GM12878 (cell line): ENCODE results near the gene ASB6. TPM values are rescaled to one million over a fixed set of nuclear protein-coding genes. Genes with fewer than 3 reads are reported as not detected.

Experiments
- ATAC-seq: fragments of 200-7000 bp; cut with Tn5 transposase; 3 replicates; pipeline ENCODE4 v1.9.1; 2020; ENCODE audit warnings: mild to moderate bottlenecking, moderate library complexity
- BruUV-seq: library from RNA; stranded (reverse); fragments of 400-500 nt; replicated peaks from 2 replicates; lab custom pipeline; 2021; lab: Mats Ljungman, UMichigan
- CTCF ChIA-PET: fragments of 300-600 bp; sonication (Branson Sonifier 250); formaldehyde crosslinking; extraction: SDS; loops from one replicate; lab custom pipeline; 2021; ENCODE audit warnings: inconsistent platforms; lab: Yijun Ruan, JAX
- POLR2A ChIA-PET: fragments of 350-600 bp; formaldehyde crosslinking; extraction: SDS; loops from one replicate; lab custom pipeline; 2021; ENCODE audit warnings: inconsistent platforms; lab: Charles Lee
- RAD21 ChIA-PET: fragments of 300-600 bp; sonication (Branson Sonifier 250); formaldehyde crosslinking; loops from one replicate; lab custom pipeline; 2023; ENCODE audit warnings: antibody characterized with exemption; ENCODE audit not compliant: unreplicated experiment; lab: Charles Lee
- SMC1A ChIA-PET: fragments of 300-600 bp; sonication (Branson Sonifier 250); formaldehyde crosslinking; loops from one replicate; lab custom pipeline; 2023; ENCODE audit not compliant: unreplicated experiment, uncharacterized antibody; lab: Charles Lee
- DNase-seq: peaks from one replicate; pipeline ENCODE4 v3.0.0-alpha.2; 2011; ENCODE audit warnings: low read depth, low spot score
- FAIRE-seq: peaks from 3 replicates; lab custom pipeline; 2011; peaks lifted over from hg19 to GRCh38; lab: Jason Lieb, UNC
- H2AFZ ChIP-seq: 2 replicates; pipeline ENCODE4 v1.6.0; 2011; ENCODE audit warnings: low read depth, low read length, control low read depth; ENCODE audit not compliant: control insufficient read depth
- H3K27ac ChIP-seq: 2 replicates; pipeline ENCODE4 v1.5.1; 2011; ENCODE audit warnings: control low read depth; ENCODE audit not compliant: control insufficient read depth, insufficient read depth
- H3K27me3 ChIP-seq, 2 experiments: replicated peaks in 1 of 2; 2 replicates each; pipeline versions ENCODE4 v1.6.0 to v1.6.1; 2011; ENCODE audit warnings: low read length in 1 of 2; ENCODE audit not compliant: control insufficient read depth in 2 of 2, insufficient read depth in 2 of 2
- H3K36me3 ChIP-seq, 2 experiments: 2 replicates each; pipeline ENCODE4 v1.5.1; 2011; ENCODE audit warnings: low read length in 1 of 2; ENCODE audit not compliant: control insufficient read depth in 2 of 2, insufficient read depth in 2 of 2
- H3K4me1 ChIP-seq: 2 replicates; pipeline ENCODE4 v1.6.1; 2011; ENCODE audit warnings: mild to moderate bottlenecking, low read length, moderate library complexity, mixed read lengths; ENCODE audit not compliant: control insufficient read depth, insufficient read depth
- H3K4me2 ChIP-seq: 2 replicates; pipeline ENCODE4 v1.6.0; 2011; ENCODE audit warnings: control low read depth; ENCODE audit not compliant: control insufficient read depth, insufficient read depth
- H3K4me3 ChIP-seq: fragments of 200-600 bp; sonication (generic); 2 replicates; pipeline ENCODE4 v1.5.1; 2016
- H3K79me2 ChIP-seq: 2 replicates; pipeline ENCODE4 v1.6.0; 2011; ENCODE audit warnings: low read length; ENCODE audit not compliant: control insufficient read depth, insufficient read depth
- H3K9ac ChIP-seq: 2 replicates; pipeline ENCODE4 v1.8.0; 2011; ENCODE audit warnings: low read length, control low read depth, mixed read lengths; ENCODE audit not compliant: control insufficient read depth, insufficient read depth
- H3K9me3 ChIP-seq: replicated peaks from 3 replicates; pipeline ENCODE4 v1.5.1; 2011; ENCODE audit warnings: mild to moderate bottlenecking, low read length; ENCODE audit not compliant: control insufficient read depth, insufficient read depth
- H4K20me1 ChIP-seq: 2 replicates; pipeline ENCODE4 v1.6.0; 2011; ENCODE audit not compliant: control insufficient read depth, insufficient read depth
- ELK1 ChIP-seq: IDR thresholded peaks from 2 replicates; pipeline ENCODE4 v1.6.1; 2012; ENCODE audit warnings: low read depth, low read length, improper control_type of control experiment
- EP300 ChIP-seq, 2 experiments: fragments of 150-350 bp in 1 of 2; IDR thresholded peaks; 2 replicates each; pipeline ENCODE4 v1.6.1; 2011 to 2012; ENCODE audit warnings: low read depth in 2 of 2, low read length in 2 of 2, borderline replicate concordance in 1 of 2, improper control_type of control experiment in 1 of 2, inconsistent platforms in 1 of 2; ENCODE audit not compliant: control insufficient read depth in 1 of 2
- FOS ChIP-seq: IDR thresholded peaks from 3 replicates; pipeline ENCODE4 v1.6.1; 2011; ENCODE audit warnings: borderline replicate concordance; ENCODE audit not compliant: insufficient read length; ENCODE audit errors: extremely low read depth
- NFYB ChIP-seq: IDR thresholded peaks from 2 replicates; pipeline ENCODE4 v1.6.1; 2011; ENCODE audit warnings: low read depth, mild to moderate bottlenecking, low read length, improper control_type of control experiment, moderate library complexity; ENCODE audit not compliant: insufficient read depth
- USF1 ChIP-seq: IDR thresholded peaks from 2 replicates; pipeline ENCODE4 v1.6.1; 2011; ENCODE audit warnings: borderline replicate concordance, low read depth, mild to moderate bottlenecking, moderate library complexity, mixed read lengths, low read length; ENCODE audit not compliant: insufficient read depth; ENCODE audit errors: extremely low read length
- ZNF217 ChIP-seq: fragments of 450-650 bp; IDR thresholded peaks from 2 replicates; pipeline ENCODE4 v1.6.1; 2017; ENCODE audit warnings: antibody characterized with exemption, mild to moderate bottlenecking
- WGBS: methylation state at CpG from one replicate; pipeline ENCODE4 v1.1.6; 2016; ENCODE audit warnings: low lambda C conversion rate; ENCODE audit not compliant: insufficient replicate concordance, insufficient coverage; ENCODE audit errors: missing lambda C conversion rate; 5-methylcytosine and 5-hydroxymethylcytosine counted together
- in situ Hi-C: fragments of 300-500 bp; cut with MboI; formaldehyde crosslinking; loops from 9 replicates; pipeline ENCODE4 v1.14.3; 2018; ENCODE audit warnings: mixed read lengths
- intact Hi-C: fragments of 100-400 bp; cut with micrococcal nuclease; formaldehyde crosslinking; loops from one replicate; pipeline ENCODE4 v1.14.2; 2022; ENCODE audit not compliant: unreplicated experiment
- polyA plus RNA-seq, 11 experiments: library from polyadenylated mRNA; depleted of rRNA in 4 of 11; unstranded in 6 of 11; stranded (reverse) in 5 of 11; fragments of >200 nt; fragmentation: Nextera tagmentation in 4 of 11; fragmentation: Illumina TruSeq in 1 of 11; extraction: Ambion mirVana in 4 of 11; extraction: Trizol in 1 of 11; gene quantifications; 1 replicate in 1 of 11; 2 replicates in 10 of 11; pipeline versions ENCODE4 v1.2.1 to v1.2.3, GENCODE V29; 2011 to 2016; ENCODE audit warnings: inconsistent platforms in 2 of 11, missing spikeins in 2 of 11, low read depth in 1 of 11
- total RNA-seq, 4 experiments: library from RNA; depleted of rRNA in 3 of 4; stranded (reverse); fragments of >200 nt in 3 of 4; fragmentation: Illumina TruSeq in 1 of 4; extraction: Trizol in 1 of 4; gene quantifications; 2 replicates each; pipeline versions ENCODE4 v1.2.1 to v1.2.3, GENCODE V29; 2013 to 2021

ASB6 gene
- total and polyA plus RNA-seq, 10 of the 15 experiments (the other 5 are each of a cell fraction or from before 2014, with no cell fraction given), result 0.80 to 18.2 (median 9.9) TPM

GRCh38 chr9:129608561-129609481, 33.1 kb downstream of the ASB6 start:
- intact Hi-C loops (loop anchor here (10.0 kb wide), 1 partner anchor 124 kb away; no protein-coding TSS in a partner anchor), in situ Hi-C loops (no loop called here)
- TF ChIP-seq NFYB (no peak), ZNF217 (no peak), USF1 (no peak), FOS (no peak), ELK1 (no peak), EP300 (IDR thresholded peaks at IDR 0.05; ENCODE audit: borderline replicate concordance in 1 of 2, control insufficient read depth in 1 of 2, low read depth in 2 of 2, low read length in 2 of 2) (no peak)
- H4K20me1 ChIP-seq, result no peaks in the 10 kb centered on the region
- H3K9ac ChIP-seq, result no peak overlapping the region
- FAIRE-seq, result no peak
- H3K4me2 ChIP-seq, result no peak overlapping the region
- H3K4me3 ChIP-seq, result no peak overlapping the region
- SMC1A ChIA-PET, result interaction anchor here (0.8 to 2.4 kb wide), 10 partner anchors 12 to 477 kb away, joined by 3 to 15 read pairs (median 4); no protein-coding TSS in a partner anchor
- no peaks in the 10 kb centered on the region for H3K27me3 ChIP-seq
- no peaks in the 10 kb centered on the region for H3K79me2 ChIP-seq
- no peak for DNase-seq
- no peaks in the 10 kb centered on the region for H3K36me3 ChIP-seq
- no peak overlapping the region for H2AFZ ChIP-seq
- BruUV-seq, result no TSS peak
- no peaks in the 10 kb centered on the region for H3K9me3 ChIP-seq
- CTCF ChIA-PET, result interaction anchor here (0.9 to 2.8 kb wide), 11 partner anchors 11 to 478 kb away, joined by 3 to 33 read pairs (median 5); partner anchors contain the start of genes IER5L and NTMT1
- peaks cover 8% of the 10 kb centered on the region for H3K4me1 ChIP-seq
- POLR2A ChIA-PET, result interaction anchor here (0.6 to 1.9 kb wide), 8 partner anchors 11 to 1084 kb away, joined by 3 to 9 read pairs (median 4); partner anchors contain the start of gene NTMT1
- H3K27ac ChIP-seq, result no peak overlapping the region
- WGBS, result 86% methylated on average over 26 of the region's 27 CpGs
- ATAC-seq, result no peak
- RAD21 ChIA-PET, result interaction anchor here (1.0 to 2.7 kb wide), 10 partner anchors 12 to 477 kb away, joined by 3 to 28 read pairs (median 6); partner anchors contain the start of gene IER5L
